Body of pancreas (tissue), 4 donors: ENCODE data around the gene HIC2. TPM values are rescaled to one million over a fixed set of nuclear protein-coding genes. Genes with fewer than 3 reads are reported as not detected.

Source experiments
- ATAC-seq: fragments of 150-250 bp; one replicate; pipeline ENCODE4 v1.9.1; 2016
- DNase-seq, 4 donors: peaks; one replicate each; pipeline ENCODE4 v3.0.0-alpha.2; 2019
- H3K27ac ChIP-seq, 4 donors: fragments of 200-600 bp; sonication (generic); 1 replicate in 3 of 4; 2 replicates in 1 of 4; pipeline versions ENCODE4 v1.5.1 to v1.6.1; 2016 to 2019; ENCODE audit warnings: mild to moderate bottlenecking in 1 of 4, mixed read lengths in 1 of 4, moderate library complexity in 1 of 4
- H3K27me3 ChIP-seq, 2 donors: fragments of 200-600 bp; sonication (generic); one replicate each; pipeline ENCODE4 v1.6.0; 2016; ENCODE audit warnings: mild to moderate bottlenecking in 1 of 2
- H3K36me3 ChIP-seq, 2 donors: fragments of 200-600 bp; sonication (generic); replicated peaks in 1 of 2; 2 replicates each; pipeline ENCODE4 v1.5.1; 2016; ENCODE audit warnings: low read depth in 2 of 2; ENCODE audit not compliant: insufficient read depth in 1 of 2
- H3K4me1 ChIP-seq: fragments of 200-600 bp; sonication (generic); one replicate; pipeline ENCODE4 v1.6.0; 2016
- H3K4me3 ChIP-seq, 2 donors: fragments of 200-600 bp; sonication (generic); 1 replicate in 1 of 2; 2 replicates in 1 of 2; pipeline ENCODE4 v1.5.1; 2016 to 2019
- H3K9me3 ChIP-seq, 3 donors: fragments of 200-600 bp; sonication (generic); 1 replicate in 2 of 3; 2 replicates in 1 of 3; pipeline ENCODE4 v1.5.1; 2016
- CTCF ChIP-seq, 7 experiments: fragments of 450-650 bp in 4 of 7; fragments of 200-600 bp in 3 of 7; sonication (generic) in 3 of 7; IDR thresholded peaks; one replicate each; pipeline ENCODE4 v1.5.1; 2016 to 2019; ENCODE audit warnings: antibody characterized with exemption in 7 of 7
- POLR2A ChIP-seq, 3 donors: fragments of 450-650 bp; IDR thresholded peaks; one replicate each; pipeline ENCODE4 v1.6.1; 2016; ENCODE audit warnings: antibody characterized with exemption in 3 of 3, mild to moderate bottlenecking in 2 of 3
- WGBS, 2 donors: methylation state at CpG; one replicate each; pipeline ENCODE4 v1.1.5; 2017; 5-methylcytosine and 5-hydroxymethylcytosine counted together
- intact Hi-C: fragments of 100-400 bp; cut with DNase I; formaldehyde crosslinking; loops from one replicate; pipeline ENCODE4 v1.15.1; 2023
- total RNA-seq, 2 donors: library from RNA; depleted of rRNA; stranded (reverse); fragments of >200 nt; gene quantifications; one replicate each; pipeline ENCODE4 v1.1.0, GENCODE V29; 2016

The HIC2 gene
- total RNA-seq, 2 donors from 2014 or later = 2.9 to 4.0 TPM

- 35 to 41% methylated on average over 17 to 22 of the region's 22 CpGs for WGBS, 2 donors
- Histone ChIP-seq H3K27me3 (no peaks in the 10 kb centered on the region), H3K9me3 (no peaks in the 10 kb centered on the region), H3K4me3 (no peak overlapping the region), H3K4me1 (peaks cover 31% of the 10 kb centered on the region), H3K36me3 (peaks cover 0 to 10% of the 10 kb centered on the region in 2 donors), H3K27ac (peak overlapping the region in 1 of 4 donors; percentile 7)
- intact Hi-C loops = no loop called here
- DNase-seq (peak; percentile 77 to 90 (median 83)), ATAC-seq (peak; percentile 78)
- peak in 2 of 7 experiments; percentile 19 to 39 for TF ChIP-seq CTCF (IDR thresholded peaks at IDR 0.05)
- peak in 1 of 3 donors; percentile 6 for TF ChIP-seq POLR2A (IDR thresholded peaks at IDR 0.05)
Measured at GRCh38 chr22:21447694-21448402, 30.7 kb downstream of the HIC2 start.

GRCh38 chr22:21448627-21449416 is 31.7 kb downstream of the HIC2 start:
- Histone ChIP-seq H3K27me3 (no peaks in the 10 kb centered on the region), H3K4me3 (no peak overlapping the region), H3K4me1 (peaks cover 30% of the 10 kb centered on the region), H3K36me3 (peaks cover 0 to 10% of the 10 kb centered on the region in 2 donors), H3K9me3 (no peaks in the 10 kb centered on the region), H3K27ac (no peak overlapping the region)
- ATAC-seq (no peak), DNase-seq (peak in 3 of 4 donors; percentile 1 to 10 (median 4))
- intact Hi-C loops = no loop called here
- WGBS, 2 donors = 93% methylated on average over 18 to 23 of the region's 23 CpGs
- TF ChIP-seq POLR2A (IDR thresholded peaks at IDR 0.05) (no peak), CTCF (IDR thresholded peaks at IDR 0.05) (no peak)

- Histone ChIP-seq H3K9me3 (no peaks in the 10 kb centered on the region), H3K4me1 (peaks cover 21% of the 10 kb centered on the region), H3K36me3 (peaks cover 0 to 10% of the 10 kb centered on the region in 2 donors), H3K27me3 (no peaks in the 10 kb centered on the region), H3K27ac (no peak overlapping the region), H3K4me3 (no peak overlapping the region)
- TF ChIP-seq POLR2A (IDR thresholded peaks at IDR 0.05) = no peak
- no peak for TF ChIP-seq CTCF (IDR thresholded peaks at IDR 0.05)
- WGBS, 2 donors = 91 to 95% methylated on average over 19 to 20 of the region's 23 CpGs
- ATAC-seq (no peak), DNase-seq (peak in 3 of 4 donors; percentile 1 to 7 (median 6))
- intact Hi-C loops = no loop called here
Measured at GRCh38 chr22:21449531-21450319, 32.6 kb downstream of the HIC2 start.

- Histone ChIP-seq H3K9me3 (no peaks in the 10 kb centered on the region), H3K4me1 (peaks cover 21% of the 10 kb centered on the region), H3K27ac (no peak overlapping the region), H3K4me3 (no peak overlapping the region), H3K36me3 (peaks cover 0 to 6% of the 10 kb centered on the region in 2 donors), H3K27me3 (no peaks in the 10 kb centered on the region)
- intact Hi-C loops = no loop called here
- ATAC-seq = no peak
- TF ChIP-seq CTCF (IDR thresholded peaks at IDR 0.05) (no peak), POLR2A (IDR thresholded peaks at IDR 0.05) (no peak)
- DNase-seq = peak in 1 of 4 donors; percentile 1
- WGBS, 2 donors = 81 to 84% methylated on average over 4 to 19 of the region's 19 CpGs
Measured at GRCh38 chr22:21450320-21450831, 33.2 kb downstream of the HIC2 start.
